Parathyroid adenoma (tissue), 2 donors: ENCODE results near the gene PIGV.

ENCODE experiments used
- H2AFZ ChIP-seq: fragments of 300-600 bp; sonication (generic); one replicate; pipeline ENCODE4 v1.7.0; 2017; ENCODE audit warnings: antibody characterized with exemption, mild to moderate bottlenecking
- H3K27ac ChIP-seq: fragments of 300-600 bp; sonication (generic); one replicate; pipeline ENCODE4 v1.7.0; 2017
- H3K27me3 ChIP-seq: fragments of 300-600 bp; sonication (generic); one replicate; pipeline ENCODE4 v1.7.0; 2017; ENCODE audit warnings: low read length; ENCODE audit not compliant: control insufficient read depth, insufficient read depth
- H3K36me3 ChIP-seq: fragments of 300-600 bp; sonication (generic); one replicate; pipeline ENCODE4 v1.7.0; 2017; ENCODE audit warnings: low read length; ENCODE audit not compliant: control insufficient read depth, insufficient read depth
- H3K4me1 ChIP-seq: fragments of 300-600 bp; sonication (generic); one replicate; pipeline ENCODE4 v1.7.0; 2017; ENCODE audit warnings: control low read depth
- H3K4me2 ChIP-seq: fragments of 300-600 bp; sonication (generic); one replicate; pipeline ENCODE4 v1.7.0; 2017; ENCODE audit warnings: low read length
- H3K4me3 ChIP-seq: fragments of 300-600 bp; sonication (generic); one replicate; pipeline ENCODE4 v1.7.0; 2017; ENCODE audit warnings: low read depth, low read length
- H3K79me2 ChIP-seq: fragments of 300-600 bp; sonication (generic); one replicate; pipeline ENCODE4 v1.7.0; 2017; ENCODE audit warnings: control low read depth
- H3K9ac ChIP-seq: fragments of 300-600 bp; sonication (generic); one replicate; pipeline ENCODE4 v1.7.0; 2017; ENCODE audit warnings: mild to moderate bottlenecking
- H3K9me3 ChIP-seq: fragments of 300-600 bp; sonication (generic); one replicate; pipeline ENCODE4 v1.7.0; 2017; ENCODE audit warnings: low read length; ENCODE audit not compliant: control insufficient read depth
- CTCF ChIP-seq: fragments of 300-600 bp; sonication (generic); IDR thresholded peaks from one replicate; pipeline ENCODE4 v1.7.0; 2017; ENCODE audit warnings: antibody characterized with exemption, mild to moderate bottlenecking
- donor health status: primary hyperparathyroidism.

Gene PIGV

GRCh38 chr1:26748351-26748750, 39.4 kb upstream of the PIGV start:
- no peak overlapping the region for H2AFZ ChIP-seq
- H3K4me1 ChIP-seq, result peaks cover 6% of the 10 kb centered on the region
- no peaks in the 10 kb centered on the region for H3K9me3 ChIP-seq
- no peak overlapping the region for H3K4me3 ChIP-seq
- no peaks in the 10 kb centered on the region for H3K36me3 ChIP-seq
- H3K9ac ChIP-seq, result no peak overlapping the region
- H3K79me2 ChIP-seq, result peaks cover 14% of the 10 kb centered on the region
- H3K27me3 ChIP-seq, result no peaks in the 10 kb centered on the region
- no peak overlapping the region for H3K27ac ChIP-seq
- H3K4me2 ChIP-seq, result no peak overlapping the region
- TF ChIP-seq CTCF, result no peak

GRCh38 chr1:26749458-26749857, 38.3 kb upstream of the PIGV start:
- Histone ChIP-seq H3K4me2 (no peak overlapping the region), H3K4me3 (no peak overlapping the region), H3K9me3 (no peaks in the 10 kb centered on the region), H3K27me3 (no peaks in the 10 kb centered on the region), H3K36me3 (no peaks in the 10 kb centered on the region), H3K27ac (no peak overlapping the region), H3K9ac (no peak overlapping the region), H3K79me2 (peaks cover 16% of the 10 kb centered on the region), H3K4me1 (peaks cover 6% of the 10 kb centered on the region), H2AFZ (no peak overlapping the region)
- no peak for TF ChIP-seq CTCF

GRCh38 chr1:26750428-26750827, 37.3 kb upstream of the PIGV start:
- peaks cover 16% of the 10 kb centered on the region for H3K79me2 ChIP-seq
- no peak overlapping the region for H2AFZ ChIP-seq
- TF ChIP-seq CTCF, result no peak
- H3K4me3 ChIP-seq, result no peak overlapping the region
- no peaks in the 10 kb centered on the region for H3K27me3 ChIP-seq
- peaks cover 3% of the 10 kb centered on the region for H3K4me1 ChIP-seq
- no peaks in the 10 kb centered on the region for H3K9me3 ChIP-seq
- no peak overlapping the region for H3K9ac ChIP-seq
- H3K36me3 ChIP-seq, result no peaks in the 10 kb centered on the region
- H3K4me2 ChIP-seq, result no peak overlapping the region
- H3K27ac ChIP-seq, result no peak overlapping the region

GRCh38 chr1:26752519-26752918, 35.2 kb upstream of the PIGV start:
- H3K36me3 ChIP-seq, result no peaks in the 10 kb centered on the region

More at GRCh38 chr1:26752519-26752918, 35.2 kb upstream of the PIGV start:
- H2AFZ ChIP-seq, result no peak overlapping the region
- TF ChIP-seq CTCF, result no peak
- no peak overlapping the region for H3K9ac ChIP-seq
- H3K4me3 ChIP-seq, result no peak overlapping the region
- H3K79me2 ChIP-seq, result peaks cover 8% of the 10 kb centered on the region
- no peak overlapping the region for H3K4me2 ChIP-seq
- peak overlapping the region; percentile 24 for H3K27ac ChIP-seq
- H3K27me3 ChIP-seq, result no peaks in the 10 kb centered on the region
- no peaks in the 10 kb centered on the region for H3K9me3 ChIP-seq
- H3K4me1 ChIP-seq, result peaks cover 3% of the 10 kb centered on the region
